ENCODE results near the gene CRYGA. TPM values are rescaled to one million over a fixed set of nuclear protein-coding genes. Genes with fewer than 3 reads are reported as not detected.

CRYGA gene
- total RNA-seq, 2 experiments from 2014 or later = not detected

DNA sequence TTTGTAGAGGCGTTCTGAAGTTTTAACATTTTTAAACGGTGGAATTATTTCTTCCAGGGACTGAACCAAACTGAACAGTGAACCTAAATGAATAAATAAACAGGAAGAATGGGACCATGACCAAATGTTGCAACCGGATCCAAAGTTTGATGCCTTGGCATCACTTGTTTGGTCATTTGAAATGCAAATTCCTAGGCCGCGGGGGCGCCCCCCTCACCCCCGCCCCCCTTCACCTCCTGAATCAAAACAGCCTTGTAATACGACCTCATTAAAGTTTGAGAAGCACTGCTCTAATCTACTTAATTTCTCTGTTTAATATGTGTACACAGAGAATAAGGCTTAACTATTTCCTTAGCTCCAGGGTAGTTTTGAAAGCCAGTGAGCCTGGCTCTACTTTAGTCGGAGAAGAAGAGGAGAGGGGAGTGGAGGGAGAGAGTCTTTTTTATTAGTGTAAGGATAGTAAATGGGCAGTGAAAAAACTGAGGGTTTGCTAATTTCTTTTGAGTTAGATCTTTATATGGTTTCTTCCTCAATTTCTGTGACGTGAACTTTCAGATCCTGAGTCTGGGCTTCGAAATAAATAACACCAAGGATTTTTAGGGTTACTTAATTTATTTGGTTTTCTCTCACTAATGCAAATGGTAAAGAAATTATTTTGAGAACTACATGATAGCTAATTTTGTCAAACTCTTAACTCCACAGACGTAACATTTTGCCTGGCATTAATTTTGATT lies 20.8 kb upstream of the CRYGA start:
- H3K27me3 Mint-ChIP-seq = peaks cover 18% of the 10 kb centered on the region
- H3K27ac Mint-ChIP-seq = no peak overlapping the region
- ChIA-PET CTCF (no interaction called here), POLR2A (no interaction called here)
- no peaks in the 10 kb centered on the region for H3K4me1 Mint-ChIP-seq (ENCODE audit: low read depth)
- no peak overlapping the region for H3K4me3 Mint-ChIP-seq
- DNase-seq = no peak
- H3K36me3 Mint-ChIP-seq = no peaks in the 10 kb centered on the region
- intact Hi-C loops (cut with micrococcal nuclease) = no loop called here
- no peaks in the 10 kb centered on the region for H3K9me3 Mint-ChIP-seq

DNA sequence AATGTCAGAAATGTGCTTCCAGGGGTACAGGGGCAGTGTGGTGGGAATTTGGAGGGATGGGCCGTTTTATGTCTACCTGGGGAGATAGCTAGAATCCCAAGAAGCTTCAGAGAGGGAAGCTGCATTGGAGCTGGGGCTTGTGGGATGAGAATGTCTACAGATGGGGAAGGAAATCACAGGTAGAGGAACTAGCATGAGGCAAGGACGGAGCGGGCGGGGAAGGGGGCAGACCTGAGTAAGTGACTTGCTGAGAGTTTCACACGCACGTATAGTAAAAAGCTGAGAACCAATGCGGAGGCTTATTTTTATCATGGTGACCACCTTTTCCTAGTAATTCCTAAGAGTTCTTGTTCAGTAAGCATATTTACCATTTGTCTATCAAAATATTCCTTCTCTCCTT lies 20.1 kb upstream of the CRYGA start:
- Mint-ChIP-seq H3K36me3 (no peaks in the 10 kb centered on the region), H3K4me1 (ENCODE audit: low read depth) (no peaks in the 10 kb centered on the region), H3K4me3 (no peak overlapping the region), H3K9me3 (no peaks in the 10 kb centered on the region), H3K27ac (no peak overlapping the region), H3K27me3 (peaks cover 18% of the 10 kb centered on the region)
- no peak for DNase-seq
- ChIA-PET POLR2A (no interaction called here), CTCF (no interaction called here)
- intact Hi-C loops (cut with micrococcal nuclease) = no loop called here

DNA sequence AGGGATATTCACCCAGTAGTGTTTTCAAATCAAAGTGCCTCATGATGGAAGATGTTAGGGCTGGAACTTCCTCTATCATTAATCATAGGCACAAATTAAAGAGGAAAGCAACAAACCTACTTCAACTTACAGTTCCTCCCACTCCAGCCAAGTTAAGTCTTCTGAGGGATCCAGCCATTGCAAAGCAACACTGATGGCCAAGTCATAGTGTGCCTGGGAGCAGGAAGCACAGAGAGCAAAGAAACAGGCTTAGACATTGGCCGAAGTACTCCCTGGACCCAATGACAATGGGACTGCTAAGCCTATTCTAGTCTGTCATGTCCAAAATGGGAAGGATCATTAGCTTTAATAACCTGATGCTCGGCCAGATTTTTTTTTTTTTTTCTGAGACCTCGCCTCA lies 19.4 kb upstream of the CRYGA start:
- Mint-ChIP-seq H3K4me3 (no peak overlapping the region), H3K9me3 (no peaks in the 10 kb centered on the region), H3K27ac (no peak overlapping the region), H3K4me1 (ENCODE audit: low read depth) (no peaks in the 10 kb centered on the region), H3K27me3 (peaks cover 18% of the 10 kb centered on the region), H3K36me3 (no peaks in the 10 kb centered on the region)
- ChIA-PET POLR2A (no interaction called here), CTCF (no interaction called here)
- DNase-seq = no peak
- intact Hi-C loops (cut with micrococcal nuclease) = no loop called here

DNA sequence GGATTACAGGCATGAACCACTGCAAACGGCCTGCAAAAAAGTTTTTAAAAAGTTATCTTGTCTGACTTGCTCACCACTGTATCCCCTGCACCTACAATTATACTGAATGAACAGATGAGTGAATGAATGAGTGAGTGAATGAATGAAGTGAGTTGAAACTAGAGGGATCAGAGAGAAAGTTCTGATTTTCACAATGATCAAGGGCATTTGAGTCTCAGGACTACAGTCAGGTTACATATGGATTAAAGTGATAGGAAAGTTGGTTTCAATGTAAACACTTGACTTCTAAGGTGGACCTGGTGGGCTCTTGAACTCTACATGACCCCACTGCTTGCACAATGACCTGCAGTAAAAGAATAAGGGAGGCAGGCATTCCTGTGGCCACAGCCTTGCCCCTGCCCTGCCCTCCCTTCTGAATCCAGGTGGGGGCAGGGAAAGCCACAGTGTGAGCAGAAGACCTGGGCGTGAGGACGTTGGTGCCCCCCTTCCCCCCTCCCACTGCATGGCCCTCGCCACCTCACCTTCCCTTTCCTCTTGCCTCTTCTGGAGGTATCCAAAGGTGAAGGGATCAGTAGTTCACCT lies 15.7 kb upstream of the CRYGA start:
- H3K27ac Mint-ChIP-seq = no peak overlapping the region
- intact Hi-C loops (cut with micrococcal nuclease) = no loop called here
- no peaks in the 10 kb centered on the region for H3K36me3 Mint-ChIP-seq
- POLR2A ChIA-PET = no interaction called here
- H3K27me3 Mint-ChIP-seq = peaks cover 15% of the 10 kb centered on the region
- no peaks in the 10 kb centered on the region for H3K9me3 Mint-ChIP-seq
- CTCF ChIA-PET = interaction anchor here (1.1 kb wide), 1 partner anchor 75 kb away, joined by 3 read pairs; no protein-coding TSS in a partner anchor
- DNase-seq = no peak
- no peaks in the 10 kb centered on the region for H3K4me1 Mint-ChIP-seq (ENCODE audit: low read depth)
- no peak overlapping the region for H3K4me3 Mint-ChIP-seq

DNA sequence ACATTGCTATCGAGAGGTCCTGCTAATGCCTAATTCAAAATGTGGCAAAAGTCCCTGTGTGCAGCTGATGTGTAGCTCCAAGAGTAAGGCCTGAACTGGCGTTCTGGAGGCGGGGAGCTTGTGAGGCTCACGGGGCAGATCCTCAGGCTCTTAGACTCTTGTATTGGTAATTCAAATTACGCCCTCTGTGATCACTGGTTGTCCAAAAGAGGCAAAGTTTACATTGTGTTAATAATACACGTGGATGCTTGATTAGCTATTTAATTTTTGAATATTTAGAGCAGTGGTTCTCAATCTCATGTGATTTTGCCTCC lies 12.4 kb upstream of the CRYGA start:
- H3K9me3 Mint-ChIP-seq = no peaks in the 10 kb centered on the region
- no peaks in the 10 kb centered on the region for H3K4me1 Mint-ChIP-seq (ENCODE audit: low read depth)
- no peak overlapping the region for H3K4me3 Mint-ChIP-seq
- H3K36me3 Mint-ChIP-seq = no peaks in the 10 kb centered on the region
- no peak overlapping the region for H3K27ac Mint-ChIP-seq
- CTCF ChIA-PET = interaction anchor here (0.6 to 2.7 kb wide), 25 partner anchors 10 to 1617 kb away, joined by 3 to 47 read pairs (median 4); partner anchors contain the start of genes C2orf80, CRYGA and IDH1
- H3K27me3 Mint-ChIP-seq = peaks cover 12% of the 10 kb centered on the region
- POLR2A ChIA-PET = no interaction called here
- intact Hi-C loops (cut with micrococcal nuclease) = loop anchor here (1.0 kb wide), 1 partner anchor 79 kb away; no protein-coding TSS in a partner anchor
- DNase-seq = no peak

DNA sequence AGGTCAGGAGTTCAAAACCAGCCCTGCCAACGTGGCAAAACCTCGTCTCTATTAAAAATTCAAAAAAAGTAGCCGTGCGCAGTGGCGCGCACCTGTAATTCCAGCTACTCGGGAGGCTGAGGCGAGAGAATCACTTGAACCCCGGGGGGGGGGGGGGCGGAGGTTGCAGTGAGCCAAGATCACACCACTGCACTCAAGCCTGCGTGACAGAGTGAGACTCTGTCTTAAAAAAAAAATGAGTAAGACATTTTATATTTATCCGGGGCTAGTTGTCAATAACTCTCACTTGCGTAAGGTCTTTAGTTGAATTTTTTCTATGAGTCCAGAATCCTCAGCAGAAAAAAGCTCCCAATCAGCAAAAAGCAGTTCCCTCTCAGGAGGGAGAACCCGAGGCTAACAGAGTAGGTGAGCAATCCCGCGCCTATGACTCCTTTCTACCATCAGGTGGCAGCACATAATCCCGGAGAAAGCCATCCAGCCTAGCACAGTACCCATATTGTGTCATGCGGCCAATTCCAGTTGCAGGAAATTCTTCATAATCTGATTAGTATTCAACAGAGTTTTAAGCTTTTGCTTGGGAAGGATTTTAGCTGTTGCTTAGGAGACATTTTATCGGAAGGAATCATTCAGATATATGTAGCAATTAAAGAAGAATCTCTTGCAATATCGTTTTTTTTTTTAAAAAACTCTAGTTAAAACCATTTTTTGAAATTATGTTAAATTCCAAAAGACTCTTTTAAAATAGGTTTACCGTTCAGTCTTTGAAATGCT lies 11.9 kb upstream of the CRYGA start:
- intact Hi-C loops (cut with micrococcal nuclease) = loop anchor here (1.0 kb wide), 1 partner anchor 79 kb away; no protein-coding TSS in a partner anchor
- no peaks in the 10 kb centered on the region for H3K4me1 Mint-ChIP-seq (ENCODE audit: low read depth)
- no peaks in the 10 kb centered on the region for H3K36me3 Mint-ChIP-seq
- no peaks in the 10 kb centered on the region for H3K9me3 Mint-ChIP-seq
- H3K27me3 Mint-ChIP-seq = peaks cover 12% of the 10 kb centered on the region
- ChIA-PET CTCF (interaction anchor here (0.6 to 2.7 kb wide), 31 partner anchors 9 to 1617 kb away, joined by 3 to 47 read pairs (median 4); partner anchors contain the start of genes C2orf80, CRYGA and IDH1), POLR2A (no interaction called here)
- no peak overlapping the region for H3K27ac Mint-ChIP-seq
- DNase-seq = peak; percentile 73
- no peak overlapping the region for H3K4me3 Mint-ChIP-seq

DNA sequence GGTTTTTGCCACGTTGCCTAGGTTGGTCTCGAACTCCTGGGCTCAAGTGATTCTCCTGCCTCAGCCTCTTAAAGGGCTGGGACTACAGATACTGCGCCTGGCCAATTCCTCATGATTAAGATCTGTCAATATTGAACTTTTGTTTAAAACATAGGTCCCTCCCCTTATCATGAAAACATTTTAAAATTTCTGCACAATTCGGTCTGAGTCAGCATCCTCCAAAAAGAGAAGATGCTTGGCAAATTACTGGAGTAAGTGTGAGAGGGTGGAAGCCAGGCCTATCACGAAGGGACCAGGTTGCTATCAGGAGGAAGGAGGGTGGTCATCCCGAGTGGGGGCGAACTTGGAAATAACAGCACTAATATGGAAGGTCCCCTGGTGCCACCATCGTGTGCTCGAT lies 10.8 kb upstream of the CRYGA start:
- CTCF ChIA-PET = interaction anchor here (1.0 to 2.7 kb wide), 7 partner anchors 8 to 79 kb away, joined by 3 to 47 read pairs (median 6); partner anchors contain the start of gene IDH1
- Mint-ChIP-seq H3K36me3 (no peaks in the 10 kb centered on the region), H3K4me3 (no peak overlapping the region), H3K9me3 (no peaks in the 10 kb centered on the region), H3K27me3 (peaks cover 8% of the 10 kb centered on the region), H3K4me1 (ENCODE audit: low read depth) (no peaks in the 10 kb centered on the region), H3K27ac (no peak overlapping the region)
- POLR2A ChIA-PET = no interaction called here
- no peak for DNase-seq
- intact Hi-C loops (cut with micrococcal nuclease) = no loop called here

DNA sequence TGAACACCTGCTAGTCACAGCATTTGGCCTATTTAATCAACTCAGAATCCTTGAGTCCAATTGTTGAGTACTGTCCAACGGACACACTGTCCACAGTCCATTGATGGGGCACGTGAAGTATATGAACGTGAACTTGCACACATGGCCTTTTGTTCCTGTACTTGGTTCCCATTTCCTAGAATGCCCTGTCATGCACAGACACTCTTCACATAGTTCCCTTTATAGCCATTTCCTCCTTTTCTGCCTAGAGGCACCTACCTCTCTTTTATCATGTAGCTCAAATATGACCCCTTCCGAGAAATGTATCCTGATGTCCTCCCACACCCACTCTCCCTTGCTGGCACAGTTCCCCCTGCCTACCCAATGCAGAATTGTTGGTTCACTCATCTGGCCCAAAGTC lies 8.7 kb upstream of the CRYGA start:
- ChIA-PET POLR2A (no interaction called here), CTCF (no interaction called here)
- Mint-ChIP-seq H3K4me3 (no peak overlapping the region), H3K27ac (no peak overlapping the region), H3K27me3 (peaks cover 8% of the 10 kb centered on the region), H3K9me3 (no peaks in the 10 kb centered on the region), H3K36me3 (no peaks in the 10 kb centered on the region), H3K4me1 (ENCODE audit: low read depth) (no peaks in the 10 kb centered on the region)
- no peak for DNase-seq
- intact Hi-C loops (cut with micrococcal nuclease) = no loop called here

DNA sequence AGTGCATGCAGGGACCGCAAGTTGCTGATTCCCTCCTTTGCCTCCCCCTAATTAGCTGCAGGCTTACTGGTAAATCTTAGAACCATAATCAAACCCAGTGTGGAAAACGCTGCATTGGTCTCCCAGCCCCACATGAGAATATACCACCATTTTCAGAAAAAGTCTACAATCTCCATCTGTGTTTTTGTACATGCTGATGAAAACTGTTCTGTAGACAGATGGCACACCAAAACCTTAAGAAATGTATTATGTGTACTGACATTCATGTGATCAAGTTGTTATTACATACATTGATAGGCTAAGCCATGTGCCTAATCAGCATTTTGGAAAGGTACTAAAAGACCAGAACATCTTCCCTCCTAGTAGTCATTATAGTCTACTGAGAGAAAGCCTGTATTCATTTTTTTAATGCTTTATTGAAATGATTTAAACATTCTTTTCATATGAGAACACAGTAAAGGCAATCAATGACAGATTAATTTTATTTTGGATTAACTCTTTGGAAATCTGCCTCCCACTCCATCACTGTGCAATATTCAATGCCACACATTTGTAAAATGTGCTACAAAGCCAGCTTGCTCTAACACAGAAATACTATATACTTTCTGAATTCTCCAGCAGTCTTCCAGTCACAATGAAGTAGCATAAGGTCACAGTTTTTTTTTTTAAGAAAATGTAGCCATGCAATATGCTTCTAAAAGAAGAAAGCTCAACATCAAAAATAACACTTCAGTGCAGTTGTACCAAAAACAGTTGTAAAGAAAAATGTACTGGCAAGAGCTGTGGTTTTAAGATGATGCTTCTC lies 1.8 kb upstream of the CRYGA start:
- Mint-ChIP-seq H3K9me3 (no peaks in the 10 kb centered on the region), H3K27ac (no peak overlapping the region), H3K27me3 (peaks cover 11% of the 10 kb centered on the region), H3K36me3 (no peaks in the 10 kb centered on the region), H3K4me1 (ENCODE audit: low read depth) (no peaks in the 10 kb centered on the region), H3K4me3 (no peak overlapping the region)
- intact Hi-C loops (cut with micrococcal nuclease) = no loop called here
- ChIA-PET POLR2A (no interaction called here), CTCF (interaction anchor here (0.6 to 2.4 kb wide), 2 partner anchors 10 to 824 kb away, joined by 3 to 10 read pairs; no protein-coding TSS in a partner anchor)
- no peak for DNase-seq

DNA sequence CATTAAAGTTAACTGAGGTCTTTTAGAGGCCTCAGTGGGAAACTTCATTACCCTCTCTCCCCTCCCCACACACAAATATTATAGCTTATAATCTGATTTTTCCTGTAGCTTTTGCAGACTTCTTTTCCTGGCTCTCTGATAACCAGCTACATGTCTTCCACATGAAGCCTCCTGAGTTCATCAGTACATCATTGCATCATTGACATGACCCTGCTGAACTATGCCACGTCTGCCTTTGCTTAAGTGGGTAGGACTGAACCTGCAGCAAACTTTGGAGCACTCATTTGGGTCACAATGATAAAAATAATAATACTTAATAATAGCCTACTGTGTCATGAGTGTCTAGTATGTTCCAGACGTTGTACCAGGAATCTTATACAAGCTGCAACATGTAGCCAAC lies 7.0 kb downstream of the CRYGA start:
- Mint-ChIP-seq H3K27me3 (peaks cover 2% of the 10 kb centered on the region), H3K4me1 (ENCODE audit: low read depth) (no peaks in the 10 kb centered on the region), H3K4me3 (no peak overlapping the region), H3K27ac (no peak overlapping the region), H3K36me3 (no peaks in the 10 kb centered on the region), H3K9me3 (peaks cover 6% of the 10 kb centered on the region)
- intact Hi-C loops (cut with micrococcal nuclease) = no loop called here
- ChIA-PET CTCF (interaction anchor here (1.1 to 2.0 kb wide), 2 partner anchors 8 to 19 kb away, joined by 5 read pairs; no protein-coding TSS in a partner anchor), POLR2A (no interaction called here)
- DNase-seq = no peak

DNA sequence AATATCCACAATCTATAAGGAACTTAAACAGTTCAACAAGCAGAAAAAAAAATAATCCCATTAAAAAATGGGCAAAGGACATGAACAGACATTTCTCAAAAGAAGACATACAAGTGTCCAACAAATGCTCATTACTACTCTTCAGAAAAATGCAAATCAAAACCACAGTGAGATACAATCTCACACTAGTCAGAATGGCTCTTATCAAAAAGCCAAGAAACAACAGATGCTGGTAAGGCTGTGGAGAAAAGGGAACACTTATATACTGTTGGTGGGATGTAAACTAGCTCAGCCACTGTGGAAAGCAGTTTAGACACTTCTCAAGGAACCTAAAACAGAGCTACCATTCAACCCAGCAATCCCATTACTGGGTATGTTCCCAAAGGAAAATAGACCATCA lies 10.2 kb downstream of the CRYGA start:
- Mint-ChIP-seq H3K27ac (no peak overlapping the region), H3K4me1 (ENCODE audit: low read depth) (no peaks in the 10 kb centered on the region), H3K4me3 (no peak overlapping the region), H3K36me3 (no peaks in the 10 kb centered on the region), H3K27me3 (peaks cover 5% of the 10 kb centered on the region), H3K9me3 (peaks cover 11% of the 10 kb centered on the region)
- ChIA-PET CTCF (interaction anchor here (1.3 kb wide), 1 partner anchor 23 kb away, joined by 4 read pairs; no protein-coding TSS in a partner anchor), POLR2A (no interaction called here)
- intact Hi-C loops (cut with micrococcal nuclease) = no loop called here
- no peak for DNase-seq

DNA sequence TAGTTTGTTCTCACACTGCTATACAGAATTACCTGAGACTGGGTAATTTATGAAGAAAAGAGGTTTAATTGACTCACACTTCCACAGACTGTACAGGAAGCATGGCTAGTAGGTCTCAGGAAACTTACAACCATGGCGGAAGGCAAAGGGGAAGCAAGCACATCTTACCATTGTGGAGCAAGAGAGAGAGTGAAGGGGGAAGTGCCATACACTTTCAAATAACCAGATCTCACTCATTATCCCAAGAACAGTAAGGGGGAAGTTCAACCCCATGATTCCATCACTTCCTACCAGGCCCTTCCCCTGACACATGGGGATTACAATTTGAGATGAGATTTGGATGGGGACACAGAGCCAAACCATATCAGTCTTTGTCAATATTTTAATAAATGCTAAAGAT lies 12.4 kb downstream of the CRYGA start:
- H3K9me3 Mint-ChIP-seq = peaks cover 11% of the 10 kb centered on the region
- CTCF ChIA-PET = no interaction called here
- H3K4me1 Mint-ChIP-seq (ENCODE audit: low read depth) = no peaks in the 10 kb centered on the region
- H3K27ac Mint-ChIP-seq = no peak overlapping the region
- no peaks in the 10 kb centered on the region for H3K36me3 Mint-ChIP-seq
- H3K4me3 Mint-ChIP-seq = no peak overlapping the region
- POLR2A ChIA-PET = no interaction called here
- no peak for DNase-seq
- peaks cover 5% of the 10 kb centered on the region for H3K27me3 Mint-ChIP-seq
- intact Hi-C loops (cut with micrococcal nuclease) = no loop called here
